SK-N-SH (cell line): Measurements from ENCODE around the gene EXOC3L1.

ENCODE experiments used
- CTCF ChIP-seq: fragments of 200-600 bp; sonication (generic); IDR thresholded peaks from 2 replicates; pipeline ENCODE4 v1.6.1; 2017; ENCODE audit warnings: antibody characterized with exemption, mild to moderate bottlenecking, moderate library complexity
- EZH2phosphoT487 ChIP-seq: fragments of 200-600 bp; sonication (generic); IDR thresholded peaks from 2 replicates; pipeline ENCODE4 v1.6.1; 2017; ENCODE audit warnings: low read depth, mixed run types, mild to moderate bottlenecking, antibody characterized with exemption, moderate library complexity, borderline replicate concordance
- PBX3 ChIP-seq: IDR thresholded peaks from 2 replicates; pipeline ENCODE4; 2012
- POLR2AphosphoS5 ChIP-seq: IDR thresholded peaks from 2 replicates; pipeline ENCODE4 v1.6.1; 2012; ENCODE audit warnings: low read depth, low read length
- RAD21 ChIP-seq: IDR thresholded peaks from 2 replicates; pipeline ENCODE4 v1.6.1; 2012; ENCODE audit warnings: mild to moderate bottlenecking, low read length
- TAF1 ChIP-seq: IDR thresholded peaks from 2 replicates; pipeline ENCODE4 v1.6.1; 2012; ENCODE audit warnings: low read depth, mild to moderate bottlenecking, low read length, moderate library complexity, borderline replicate concordance
- TCF12 ChIP-seq: IDR thresholded peaks from 2 replicates; pipeline ENCODE4 v1.4.0; 2012
- TF ChIP-seq, protein P1 (sequence below): IDR thresholded peaks from 2 replicates; pipeline ENCODE4 v1.4.0; 2012; ENCODE audit warnings: low read depth, borderline replicate concordance
- TF ChIP-seq, protein P2 (sequence below): IDR thresholded peaks from 2 replicates; pipeline ENCODE4 v1.4.0; 2012; ENCODE audit warnings: low read depth

GRCh38 chr16:67162506-67163163, 27.3 kb downstream of the EXOC3L1 start:
- TF ChIP-seq CTCF: no peak
- no peak for TF ChIP-seq TAF1
- TF ChIP-seq RAD21: no peak
- TF ChIP-seq, protein P1, sequence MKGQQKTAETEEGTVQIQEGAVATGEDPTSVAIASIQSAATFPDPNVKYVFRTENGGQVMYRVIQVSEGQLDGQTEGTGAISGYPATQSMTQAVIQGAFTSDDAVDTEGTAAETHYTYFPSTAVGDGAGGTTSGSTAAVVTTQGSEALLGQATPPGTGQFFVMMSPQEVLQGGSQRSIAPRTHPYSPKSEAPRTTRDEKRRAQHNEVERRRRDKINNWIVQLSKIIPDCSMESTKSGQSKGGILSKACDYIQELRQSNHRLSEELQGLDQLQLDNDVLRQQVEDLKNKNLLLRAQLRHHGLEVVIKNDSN: no peak
- TF ChIP-seq PBX3: no peak
- TF ChIP-seq, protein P2, sequence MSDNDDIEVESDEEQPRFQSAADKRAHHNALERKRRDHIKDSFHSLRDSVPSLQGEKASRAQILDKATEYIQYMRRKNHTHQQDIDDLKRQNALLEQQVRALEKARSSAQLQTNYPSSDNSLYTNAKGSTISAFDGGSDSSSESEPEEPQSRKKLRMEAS: no peak
- TF ChIP-seq POLR2AphosphoS5: no peak
- TF ChIP-seq EZH2phosphoT487: no peak
- TF ChIP-seq TCF12: no peak
